ENCODE results near the gene BRWD1. TPM values are rescaled to one million over a fixed set of nuclear protein-coding genes. Genes with fewer than 3 reads are reported as not detected.

Gene BRWD1
- total RNA-seq, 4 donors from 2014 or later: 60.3 to 74.4 (median 68.7) TPM

GRCh38 chr21:39196838-39197237 lies 116.6 kb downstream of the BRWD1 start:
- no peak for TF ChIP-seq CTCF (IDR thresholded peaks at IDR 0.05; ENCODE audit: low read depth)

- TF ChIP-seq CTCF (IDR thresholded peaks at IDR 0.05; ENCODE audit: low read depth): no peak
Observed at GRCh38 chr21:39196310-39196709, 117.1 kb downstream of the BRWD1 start.

- TF ChIP-seq CTCF (IDR thresholded peaks at IDR 0.05; ENCODE audit: low read depth): no peak
Observed at GRCh38 chr21:39193380-39193779, 120.1 kb downstream of the BRWD1 start.

- no peak for TF ChIP-seq CTCF (IDR thresholded peaks at IDR 0.05; ENCODE audit: low read depth)
Observed at GRCh38 chr21:39189857-39190604, 123.4 kb downstream of the BRWD1 start.

GRCh38 chr21:39188521-39189139 lies 124.8 kb downstream of the BRWD1 start:
- no peak for TF ChIP-seq CTCF (IDR thresholded peaks at IDR 0.05; ENCODE audit: low read depth)

- TF ChIP-seq CTCF (IDR thresholded peaks at IDR 0.05; ENCODE audit: low read depth): no peak
Observed at GRCh38 chr21:39187141-39187540, 126.3 kb downstream of the BRWD1 start.

- no peak for TF ChIP-seq CTCF (IDR thresholded peaks at IDR 0.05; ENCODE audit: low read depth)
Observed at GRCh38 chr21:39186676-39187075, 126.8 kb downstream of the BRWD1 start.

Measured in subcutaneous adipose tissue (tissue), 4 donors.